Cardiac muscle cell (in vitro differentiated cells and primary cell): ENCODE results near the gene NFYA. TPM values are rescaled to one million over a fixed set of nuclear protein-coding genes. Genes with fewer than 3 reads are reported as not detected.

ENCODE experiments used
- DNase-seq, 2 donors: peaks; one replicate each; pipeline versions ENCODE4 v3.0.0 to v3.0.0-alpha.2; 2010 to 2017; ENCODE audit warnings: low read depth in 1 of 2, low spot score in 1 of 2
- H3K27ac ChIP-seq: fragments of 200-600 bp; sonication (generic); 2 replicates; pipeline ENCODE4 v1.5.1; 2016
- H3K27me3 ChIP-seq: fragments of 200-600 bp; sonication (generic); 2 replicates; pipeline ENCODE4 v1.6.0; 2016; ENCODE audit warnings: control low read depth
- H3K36me3 ChIP-seq: fragments of 200-600 bp; sonication (generic); 2 replicates; pipeline ENCODE4 v1.5.1; 2016; ENCODE audit warnings: control low read depth
- H3K4me1 ChIP-seq: fragments of 200-600 bp; sonication (generic); 2 replicates; pipeline ENCODE4 v1.8.1; 2017; ENCODE audit warnings: low read depth, mild to moderate bottlenecking, mixed run types
- H3K4me3 ChIP-seq: fragments of 200-600 bp; sonication (generic); 2 replicates; pipeline ENCODE4 v1.5.1; 2016; ENCODE audit warnings: mild to moderate bottlenecking
- H3K9me3 ChIP-seq: fragments of 200-600 bp; sonication (generic); 2 replicates; pipeline ENCODE4 v1.5.1; 2017; ENCODE audit warnings: low read depth, mild to moderate bottlenecking, control low read depth
- CTCF ChIP-seq: IDR thresholded peaks from 2 replicates; pipeline ENCODE4 v1.5.1; 2012; ENCODE audit warnings: low read depth, mild to moderate bottlenecking, low read length
- polyA plus RNA-seq: library from polyadenylated mRNA; unstranded; fragments of >200 nt; fragmentation: Nextera tagmentation; extraction: Ambion mirVana; gene quantifications from 2 replicates; pipeline ENCODE4 v1.2.1, GENCODE V29; 2016
- total RNA-seq: library from RNA; depleted of rRNA; stranded (reverse); fragments of >200 nt; gene quantifications from 2 replicates; pipeline ENCODE4 v1.2.3, GENCODE V29; 2016

NFYA gene
- total and polyA plus RNA-seq, 2 experiments from 2014 or later = 8.0 to 14.4 TPM

GRCh38 chr6:41077536-41077935 is 4.8 kb downstream of the NFYA start:
- Histone ChIP-seq H3K4me1 (peaks cover 24% of the 10 kb centered on the region), H3K27ac (no peak overlapping the region), H3K36me3 (peaks cover 23% of the 10 kb centered on the region), H3K4me3 (no peak overlapping the region), H3K27me3 (no peaks in the 10 kb centered on the region), H3K9me3 (no peaks in the 10 kb centered on the region)
- TF ChIP-seq CTCF = no peak
- no peak for DNase-seq

DNA sequence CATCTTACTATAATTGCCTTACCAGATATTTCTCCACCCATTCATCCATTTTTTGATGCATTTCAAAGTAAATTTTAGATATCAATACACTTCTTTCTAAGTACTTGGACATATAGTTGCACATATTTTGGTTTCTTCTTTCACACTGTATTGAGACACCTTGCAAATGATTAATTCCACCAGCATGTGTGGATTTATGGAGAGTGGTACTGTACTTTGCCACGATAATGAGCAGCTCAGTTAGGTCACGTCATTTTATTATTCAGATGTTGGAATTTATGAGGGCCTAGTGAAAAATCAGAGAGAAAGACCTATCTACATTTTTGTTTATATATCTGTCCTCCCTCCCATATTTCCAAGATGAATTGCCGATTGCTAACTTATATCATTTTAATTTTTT is 5.3 kb downstream of the NFYA start:
- Histone ChIP-seq H3K4me3 (no peak overlapping the region), H3K27ac (no peak overlapping the region), H3K9me3 (no peaks in the 10 kb centered on the region), H3K27me3 (no peaks in the 10 kb centered on the region), H3K4me1 (peaks cover 24% of the 10 kb centered on the region), H3K36me3 (peaks cover 23% of the 10 kb centered on the region)
- TF ChIP-seq CTCF = no peak
- DNase-seq = no peak

GRCh38 chr6:41079080-41079479 is 6.3 kb downstream of the NFYA start:
- Histone ChIP-seq H3K4me3 (no peak overlapping the region), H3K27ac (no peak overlapping the region), H3K4me1 (peaks cover 24% of the 10 kb centered on the region), H3K27me3 (no peaks in the 10 kb centered on the region), H3K36me3 (peaks cover 31% of the 10 kb centered on the region), H3K9me3 (no peaks in the 10 kb centered on the region)
- DNase-seq = no peak
- TF ChIP-seq CTCF = no peak

DNA sequence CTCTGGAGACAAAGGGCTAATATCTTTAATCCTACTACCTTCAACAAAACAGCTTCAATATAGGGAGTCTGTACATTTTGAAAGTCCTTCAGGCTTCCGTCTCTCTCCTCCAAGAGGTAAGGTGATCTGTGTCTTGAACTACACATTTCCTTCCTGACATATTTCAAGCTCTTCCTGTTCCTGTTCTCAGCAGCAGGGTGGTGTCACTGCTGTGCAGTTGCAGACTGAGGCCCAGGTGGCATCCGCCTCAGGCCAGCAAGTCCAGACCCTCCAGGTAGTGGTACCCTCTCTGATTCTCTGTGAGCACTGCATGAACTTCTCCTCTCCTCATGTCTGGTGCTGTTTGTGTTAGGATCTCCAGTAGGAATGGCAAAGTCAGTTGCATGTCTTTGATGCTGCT is 7.8 kb downstream of the NFYA start:
- no peak for TF ChIP-seq CTCF
- Histone ChIP-seq H3K27me3 (no peaks in the 10 kb centered on the region), H3K4me1 (peaks cover 10% of the 10 kb centered on the region), H3K27ac (no peak overlapping the region), H3K36me3 (peaks cover 46% of the 10 kb centered on the region), H3K9me3 (no peaks in the 10 kb centered on the region), H3K4me3 (no peak overlapping the region)
- no peak for DNase-seq

GRCh38 chr6:41083072-41083471 is 10.3 kb downstream of the NFYA start:
- no peaks in the 10 kb centered on the region for H3K9me3 ChIP-seq
- no peak overlapping the region for H3K4me3 ChIP-seq
- no peak for TF ChIP-seq CTCF
- no peaks in the 10 kb centered on the region for H3K27me3 ChIP-seq
- H3K36me3 ChIP-seq = peaks cover 64% of the 10 kb centered on the region
- no peaks in the 10 kb centered on the region for H3K4me1 ChIP-seq
- no peak overlapping the region for H3K27ac ChIP-seq
- no peak for DNase-seq

DNA sequence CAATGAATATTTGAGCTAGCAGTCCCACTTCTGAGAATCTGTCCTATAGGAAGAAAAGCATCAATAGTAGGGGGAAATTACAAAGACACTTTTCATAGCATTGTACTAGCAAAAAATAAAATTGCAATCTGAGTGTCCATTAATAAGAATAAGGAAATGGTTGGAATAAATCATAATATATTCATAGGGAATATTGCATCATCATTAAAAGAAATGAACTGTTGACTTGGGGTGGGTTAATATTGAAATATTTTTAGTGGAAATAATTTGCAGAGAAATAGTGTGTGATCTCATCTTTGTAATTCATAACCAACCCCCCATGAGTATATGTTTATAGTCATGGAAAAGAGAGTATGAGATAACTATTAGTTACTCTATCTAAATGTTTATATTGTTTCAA is 12.4 kb downstream of the NFYA start:
- H3K36me3 ChIP-seq = peaks cover 60% of the 10 kb centered on the region
- H3K4me1 ChIP-seq = no peaks in the 10 kb centered on the region
- no peaks in the 10 kb centered on the region for H3K27me3 ChIP-seq
- H3K4me3 ChIP-seq = no peak overlapping the region
- no peak overlapping the region for H3K27ac ChIP-seq
- no peak for TF ChIP-seq CTCF
- H3K9me3 ChIP-seq = no peaks in the 10 kb centered on the region
- DNase-seq = no peak
